ENCODE measurements around the gene NDUFAB1. TPM values are rescaled to one million over a fixed set of nuclear protein-coding genes. Genes with fewer than 3 reads are reported as not detected.

NDUFAB1 gene
- total RNA-seq, 4 donors from 2014 or later: 46.7 to 158 (median 54.1) TPM

GRCh38 chr16:23539984-23540816, 55.9 kb downstream of the NDUFAB1 start:
- no peak for TF ChIP-seq CTCF (IDR thresholded peaks at IDR 0.05; ENCODE audit: low read depth)

- TF ChIP-seq CTCF (IDR thresholded peaks at IDR 0.05; ENCODE audit: low read depth): no peak
These were observed 57.2 kb downstream of the NDUFAB1 start for GRCh38 chr16:23538919-23539278.

- TF ChIP-seq CTCF (IDR thresholded peaks at IDR 0.05; ENCODE audit: low read depth): no peak
These were observed 58.7 kb downstream of the NDUFAB1 start for GRCh38 chr16:23537390-23537789.

GRCh38 chr16:23535901-23536300, 60.2 kb downstream of the NDUFAB1 start:
- no peak for TF ChIP-seq CTCF (IDR thresholded peaks at IDR 0.05; ENCODE audit: low read depth)

- no peak for TF ChIP-seq CTCF (IDR thresholded peaks at IDR 0.05; ENCODE audit: low read depth)
These were observed 61.0 kb downstream of the NDUFAB1 start for GRCh38 chr16:23534868-23535860.

GRCh38 chr16:23532448-23532847, 63.7 kb downstream of the NDUFAB1 start:
- TF ChIP-seq CTCF (IDR thresholded peaks at IDR 0.05; ENCODE audit: low read depth): no peak

Other genes starting within 250 kb of the NDUFAB1 start
- gene COG7, start 143.1 kb downstream of the NDUFAB1 start, total RNA-seq: 10 to 100 TPM; 10.6 to 13.9 (median 13.3) TPM
- gene GGA2, start 85.8 kb downstream of the NDUFAB1 start, total RNA-seq: 10 to 100 TPM; 32.4 to 57.6 (median 49.6) TPM
- gene EARS2, start 39.0 kb downstream of the NDUFAB1 start, total RNA-seq: 10 to 100 TPM; 10.9 to 32.0 (median 14.0) TPM
- gene UBFD1, start 38.6 kb downstream of the NDUFAB1 start, total RNA-seq: 10 to 100 TPM; 33.1 to 95.1 (median 58.7) TPM
- gene PALB2, start 45.0 kb upstream of the NDUFAB1 start, total RNA-seq: 10 to 100 TPM in 2 of 4 donors, 1 to 10 TPM in 2; 8.3 to 16.5 (median 11.2) TPM
- 10 to 100 TPM; 25.1 to 35.8 (median 28.4) TPM for gene DCTN5, start 45.1 kb upstream of the NDUFAB1 start, total RNA-seq
- gene PLK1, start 82.6 kb upstream of the NDUFAB1 start, total RNA-seq: 1 to 10 TPM; 1.1 to 9.0 (median 3.1) TPM
- not detected for gene ERN2, start 116.9 kb upstream of the NDUFAB1 start, total RNA-seq
- gene CHP2, start 158.7 kb upstream of the NDUFAB1 start, total RNA-seq: not detected
- gene PRKCB, start 239.7 kb upstream of the NDUFAB1 start, total RNA-seq: 10 to 100 TPM in 1 of 4 donors, 1 to 10 TPM in 3; 3.4 to 16.5 (median 5.7) TPM